Caco-2 (cell line): ENCODE measurements around the gene SHANK3. TPM values are rescaled to one million over a fixed set of nuclear protein-coding genes. Genes with fewer than 3 reads are reported as not detected.

Experiments used
- BruUV-seq: library from RNA; stranded (reverse); fragments of 400-500 nt; replicated peaks from 2 replicates; lab custom pipeline; 2021; lab: Mats Ljungman, UMichigan
- CTCF ChIA-PET: fragments of 300-600 bp; sonication (Branson Sonifier 250); formaldehyde crosslinking; loops from one replicate; lab custom pipeline; 2022; ENCODE audit warnings: antibody characterized with exemption; lab: Charles Lee
- POLR2A ChIA-PET: fragments of 300-600 bp; sonication (Branson Sonifier 250); formaldehyde crosslinking; loops from one replicate; lab custom pipeline; 2022; ENCODE audit warnings: antibody characterized with exemption; lab: Charles Lee
- DNase-seq, 2 experiments: peaks; one replicate each; pipeline versions ENCODE4 v3.0.0 to v3.0.0-alpha.2; 2020 to 2022
- H3K27me3 ChIP-seq: replicated peaks from 2 replicates; pipeline ENCODE4 v1.6.0; 2011; ENCODE audit warnings: low read length; ENCODE audit not compliant: control insufficient read depth, insufficient read depth
- H3K36me3 ChIP-seq: 2 replicates; pipeline ENCODE4 v1.5.1; 2011; ENCODE audit warnings: low read length; ENCODE audit not compliant: control insufficient read depth, insufficient read depth
- H3K4me1 ChIP-seq: fragments of 250-450 bp; sonication (Bioruptor Pico); 2 replicates; pipeline ENCODE4 v1.5.1; 2020; ENCODE audit warnings: mild to moderate bottlenecking
- H3K4me3 ChIP-seq: 2 replicates; pipeline ENCODE4 v1.5.1; 2011; ENCODE audit warnings: low read depth, mild to moderate bottlenecking, control low read depth, low read length
- H3K9me3 ChIP-seq: fragments of 250-450 bp; sonication (Bioruptor Pico); 2 replicates; pipeline ENCODE4 v1.5.1; 2020; ENCODE audit warnings: mild to moderate bottlenecking, moderate library complexity
- H3K27ac Mint-ChIP-seq: one replicate; pipeline ENCODE4 v1.8.0; 2022; ENCODE audit warnings: mixed read lengths; ENCODE audit not compliant: unreplicated experiment
- H3K27me3 Mint-ChIP-seq: one replicate; pipeline ENCODE4 v1.8.0; 2022; ENCODE audit warnings: mixed read lengths; ENCODE audit not compliant: insufficient read depth, unreplicated experiment
- H3K36me3 Mint-ChIP-seq: one replicate; pipeline ENCODE4 v1.8.0; 2022; ENCODE audit warnings: mild to moderate bottlenecking, mixed read lengths; ENCODE audit not compliant: insufficient read depth, unreplicated experiment
- H3K4me1 Mint-ChIP-seq: one replicate; pipeline ENCODE4 v1.8.0; 2022; ENCODE audit warnings: low read depth, mixed read lengths; ENCODE audit not compliant: unreplicated experiment
- H3K4me3 Mint-ChIP-seq: one replicate; pipeline ENCODE4 v1.8.0; 2022; ENCODE audit warnings: mild to moderate bottlenecking, moderate library complexity, mixed read lengths; ENCODE audit not compliant: unreplicated experiment
- H3K9me3 Mint-ChIP-seq: one replicate; pipeline ENCODE4 v1.8.0; 2022; ENCODE audit warnings: mixed read lengths; ENCODE audit not compliant: unreplicated experiment
- CTCF ChIP-seq, 2 experiments: fragments of 200-600 bp in 1 of 2; IDR thresholded peaks; 1 replicate in 1 of 2; 2 replicates in 1 of 2; pipeline versions ENCODE4 v1.5.1 to v1.8.0; 2011 to 2022; ENCODE audit warnings: antibody characterized with exemption in 1 of 2, control low read depth in 1 of 2, inconsistent platforms in 1 of 2, low read depth in 1 of 2, low read length in 1 of 2, mild to moderate bottlenecking in 1 of 2, moderate library complexity in 1 of 2; ENCODE audit not compliant: insufficient read depth in 1 of 2, severe bottlenecking in 1 of 2, unreplicated experiment in 1 of 2
- intact Hi-C: fragments of 100-400 bp; cut with micrococcal nuclease; formaldehyde crosslinking; loops from one replicate; pipeline ENCODE4 v1.10.0; 2022; ENCODE audit not compliant: unreplicated experiment
- total RNA-seq: library from RNA; stranded (reverse); gene quantifications from 2 replicates; pipeline ENCODE4 v1.2.3, GENCODE V29; 2022

Gene SHANK3
- total RNA-seq, 1 experiment from 2014 or later, result 4.3 TPM

- Mint-ChIP-seq H3K27me3 (no peaks in the 10 kb centered on the region), H3K4me1 (no peaks in the 10 kb centered on the region), H3K36me3 (no peaks in the 10 kb centered on the region), H3K27ac (no peak overlapping the region), H3K9me3 (no peaks in the 10 kb centered on the region), H3K4me3 (no peak overlapping the region)
- no TSS peak for BruUV-seq
- Histone ChIP-seq H3K9me3 (no peaks in the 10 kb centered on the region), H3K27me3 (no peaks in the 10 kb centered on the region), H3K4me1 (no peaks in the 10 kb centered on the region), H3K36me3 (no peaks in the 10 kb centered on the region), H3K4me3 (no peak overlapping the region)
- ChIA-PET CTCF (no interaction called here), POLR2A (no interaction called here)
- TF ChIP-seq CTCF (IDR thresholded peaks at IDR 0.05; ENCODE audit: insufficient read depth in 1 of 2, low read depth in 1 of 2, low read length in 1 of 2, severe bottlenecking in 1 of 2, unreplicated experiment in 1 of 2), result no peak
- intact Hi-C loops, result no loop called here
- no peak for DNase-seq
Measured at GRCh38 chr22:50715776-50716175, 43.2 kb downstream of the SHANK3 start.

- DNase-seq, result no peak
- H3K36me3 ChIP-seq, result no peaks in the 10 kb centered on the region
- Mint-ChIP-seq H3K36me3 (no peaks in the 10 kb centered on the region), H3K27ac (no peak overlapping the region), H3K4me3 (no peak overlapping the region), H3K27me3 (no peaks in the 10 kb centered on the region), H3K4me1 (no peaks in the 10 kb centered on the region), H3K9me3 (no peaks in the 10 kb centered on the region)
- H3K4me3 ChIP-seq, result no peak overlapping the region
- TF ChIP-seq CTCF (IDR thresholded peaks at IDR 0.05; ENCODE audit: insufficient read depth in 1 of 2, low read depth in 1 of 2, low read length in 1 of 2, severe bottlenecking in 1 of 2, unreplicated experiment in 1 of 2), result no peak
- ChIA-PET CTCF (no interaction called here), POLR2A (no interaction called here)
- no peaks in the 10 kb centered on the region for H3K4me1 ChIP-seq
- no TSS peak for BruUV-seq
- H3K27me3 ChIP-seq, result no peaks in the 10 kb centered on the region
- intact Hi-C loops, result no loop called here
- H3K9me3 ChIP-seq, result no peaks in the 10 kb centered on the region
Measured at GRCh38 chr22:50716290-50717024, 43.8 kb downstream of the SHANK3 start.

GRCh38 chr22:50717709-50718351 lies 45.2 kb downstream of the SHANK3 start:
- ChIA-PET POLR2A (no interaction called here), CTCF (no interaction called here)
- Histone ChIP-seq H3K36me3 (no peaks in the 10 kb centered on the region), H3K9me3 (no peaks in the 10 kb centered on the region), H3K4me3 (no peak overlapping the region), H3K27me3 (no peaks in the 10 kb centered on the region), H3K4me1 (no peaks in the 10 kb centered on the region)
- Mint-ChIP-seq H3K27me3 (no peaks in the 10 kb centered on the region), H3K4me1 (no peaks in the 10 kb centered on the region), H3K36me3 (no peaks in the 10 kb centered on the region), H3K9me3 (no peaks in the 10 kb centered on the region), H3K27ac (no peak overlapping the region), H3K4me3 (no peak overlapping the region)
- intact Hi-C loops, result no loop called here
- DNase-seq, result no peak
- BruUV-seq, result no TSS peak
- TF ChIP-seq CTCF (IDR thresholded peaks at IDR 0.05; ENCODE audit: insufficient read depth in 1 of 2, low read depth in 1 of 2, low read length in 1 of 2, severe bottlenecking in 1 of 2, unreplicated experiment in 1 of 2), result no peak
